Endothelial cell of hepatic sinusoid (primary cell): ENCODE results near the gene RPL37.
"Not testable (repeated sequence)": the region's sequence is repeated elsewhere in the genome, so short reads cannot be mapped to it uniquely, and the experiment has no call there.

Source experiments
- in situ Hi-C: cut with HindIII; loops from 2 replicates; pipeline ENCODE4 v1.10.0; 2017; ENCODE audit warnings: low sequenced_read_pairs

Gene RPL37

GRCh38 chr5:40834391-40834848 lies 602 bp downstream of the RPL37 start:
- in situ Hi-C loops: no loop called here

GRCh38 chr5:40833712-40834229 lies 1.3 kb downstream of the RPL37 start:
- in situ Hi-C loops: no loop called here

GRCh38 chr5:40832345-40832744 lies 2.7 kb downstream of the RPL37 start:
- in situ Hi-C loops: no loop called here

GRCh38 chr5:40831346-40832210 lies 3.4 kb downstream of the RPL37 start:
- in situ Hi-C loops: no loop called here

GRCh38 chr5:40829748-40830533 lies 5.1 kb downstream of the RPL37 start:
- in situ Hi-C loops: no loop called here

- in situ Hi-C loops: no loop called here
These were observed 6.0 kb downstream of the RPL37 start for GRCh38 chr5:40828690-40829661.

GRCh38 chr5:40828021-40828631 lies 6.9 kb downstream of the RPL37 start:
- in situ Hi-C loops: no loop called here

GRCh38 chr5:40827188-40827977 lies 7.6 kb downstream of the RPL37 start:
- in situ Hi-C loops: no loop called here

- in situ Hi-C loops: no loop called here
These were observed 8.4 kb downstream of the RPL37 start for GRCh38 chr5:40826489-40827187.

- in situ Hi-C loops: not testable (repeated sequence)
These were observed 9.5 kb downstream of the RPL37 start for GRCh38 chr5:40825461-40826043.

GRCh38 chr5:40823459-40823858 lies 11.6 kb downstream of the RPL37 start:
- in situ Hi-C loops: no loop called here

- in situ Hi-C loops: no loop called here
These were observed 21.2 kb downstream of the RPL37 start for GRCh38 chr5:40813698-40814281.

- in situ Hi-C loops: no loop called here
These were observed 22.9 kb downstream of the RPL37 start for GRCh38 chr5:40812125-40812524.

- in situ Hi-C loops: no loop called here
These were observed 33.1 kb downstream of the RPL37 start for GRCh38 chr5:40801771-40802562.

- in situ Hi-C loops: no loop called here
These were observed 35.8 kb downstream of the RPL37 start for GRCh38 chr5:40799258-40799657.

- in situ Hi-C loops: no loop called here
These were observed 36.2 kb downstream of the RPL37 start for GRCh38 chr5:40798801-40799210.
